ENCODE measurements around the gene DNAH10.

DNA sequence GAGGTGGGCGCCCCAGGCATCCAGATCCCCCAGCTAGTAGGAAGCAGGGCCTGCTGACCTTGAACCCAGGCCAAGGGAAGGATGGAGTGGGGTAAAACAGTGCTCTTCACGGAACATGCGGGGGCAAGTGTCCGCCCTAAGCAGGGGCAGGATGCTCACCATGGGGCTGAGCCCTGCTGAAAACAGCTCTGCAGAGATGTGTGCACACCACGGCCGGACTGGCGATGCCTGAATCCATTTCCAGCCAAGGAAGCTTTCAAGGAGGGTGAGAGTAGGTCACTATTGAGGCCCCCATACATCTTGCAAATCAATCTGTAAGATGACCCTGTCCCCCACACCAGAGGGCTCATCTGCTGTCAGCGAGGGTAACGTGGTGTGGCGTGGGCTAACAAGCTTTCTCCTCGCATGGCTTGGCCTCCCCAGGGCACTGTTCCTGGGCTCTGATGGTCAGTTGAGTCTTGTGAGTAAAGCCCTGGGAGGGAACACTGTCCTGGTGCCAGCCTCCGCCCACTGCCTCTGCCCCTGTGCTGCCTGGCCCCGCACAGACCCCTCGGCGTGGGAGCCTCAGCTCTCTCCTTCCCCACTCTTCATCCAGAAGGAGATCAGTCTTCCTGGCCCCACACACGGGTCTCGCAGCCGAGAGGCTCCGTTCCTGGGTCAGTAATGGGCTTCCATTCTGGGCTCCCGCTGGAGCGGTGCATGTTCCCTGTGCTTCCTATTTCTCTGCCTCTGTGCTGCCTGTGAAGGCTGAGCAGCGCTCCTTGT, 141.4 kb downstream of the DNAH10 start:
- TF ChIP-seq, protein P1, sequence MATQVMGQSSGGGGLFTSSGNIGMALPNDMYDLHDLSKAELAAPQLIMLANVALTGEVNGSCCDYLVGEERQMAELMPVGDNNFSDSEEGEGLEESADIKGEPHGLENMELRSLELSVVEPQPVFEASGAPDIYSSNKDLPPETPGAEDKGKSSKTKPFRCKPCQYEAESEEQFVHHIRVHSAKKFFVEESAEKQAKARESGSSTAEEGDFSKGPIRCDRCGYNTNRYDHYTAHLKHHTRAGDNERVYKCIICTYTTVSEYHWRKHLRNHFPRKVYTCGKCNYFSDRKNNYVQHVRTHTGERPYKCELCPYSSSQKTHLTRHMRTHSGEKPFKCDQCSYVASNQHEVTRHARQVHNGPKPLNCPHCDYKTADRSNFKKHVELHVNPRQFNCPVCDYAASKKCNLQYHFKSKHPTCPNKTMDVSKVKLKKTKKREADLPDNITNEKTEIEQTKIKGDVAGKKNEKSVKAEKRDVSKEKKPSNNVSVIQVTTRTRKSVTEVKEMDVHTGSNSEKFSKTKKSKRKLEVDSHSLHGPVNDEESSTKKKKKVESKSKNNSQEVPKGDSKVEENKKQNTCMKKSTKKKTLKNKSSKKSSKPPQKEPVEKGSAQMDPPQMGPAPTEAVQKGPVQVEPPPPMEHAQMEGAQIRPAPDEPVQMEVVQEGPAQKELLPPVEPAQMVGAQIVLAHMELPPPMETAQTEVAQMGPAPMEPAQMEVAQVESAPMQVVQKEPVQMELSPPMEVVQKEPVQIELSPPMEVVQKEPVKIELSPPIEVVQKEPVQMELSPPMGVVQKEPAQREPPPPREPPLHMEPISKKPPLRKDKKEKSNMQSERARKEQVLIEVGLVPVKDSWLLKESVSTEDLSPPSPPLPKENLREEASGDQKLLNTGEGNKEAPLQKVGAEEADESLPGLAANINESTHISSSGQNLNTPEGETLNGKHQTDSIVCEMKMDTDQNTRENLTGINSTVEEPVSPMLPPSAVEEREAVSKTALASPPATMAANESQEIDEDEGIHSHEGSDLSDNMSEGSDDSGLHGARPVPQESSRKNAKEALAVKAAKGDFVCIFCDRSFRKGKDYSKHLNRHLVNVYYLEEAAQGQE (IDR thresholded peaks at IDR 0.05; ENCODE audit: low read depth): no peak
- TF ChIP-seq FOXM1 (IDR thresholded peaks at IDR 0.05; ENCODE audit: borderline replicate concordance, low read depth) (no peak), EP300 (IDR thresholded peaks at IDR 0.05; ENCODE audit: borderline replicate concordance) (no peak), TAF1 (IDR thresholded peaks at IDR 0.05; ENCODE audit: low read depth) (no peak), RAD21 (IDR thresholded peaks at IDR 0.05; ENCODE audit: low read depth) (no peak), CEBPB (IDR thresholded peaks at IDR 0.05) (no peak), EGR1 (IDR thresholded peaks at IDR 0.05) (no peak), ZBTB7A (IDR thresholded peaks at IDR 0.05; ENCODE audit: low read depth) (no peak), YY1 (IDR thresholded peaks at IDR 0.05; ENCODE audit: low read depth) (no peak)
- TF ChIP-seq, protein P2, sequence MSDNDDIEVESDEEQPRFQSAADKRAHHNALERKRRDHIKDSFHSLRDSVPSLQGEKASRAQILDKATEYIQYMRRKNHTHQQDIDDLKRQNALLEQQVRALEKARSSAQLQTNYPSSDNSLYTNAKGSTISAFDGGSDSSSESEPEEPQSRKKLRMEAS (IDR thresholded peaks at IDR 0.05): no peak

All from Ishikawa (cell line).